Astrocyte (in vitro differentiated cells and primary cell): Measurements from ENCODE around the gene TRPV2.

Experiments
- EZH2 ChIP-seq: IDR thresholded peaks from 2 replicates; pipeline ENCODE4 v1.6.1; 2012; ENCODE audit warnings: mild to moderate bottlenecking, low read length, inconsistent platforms; ENCODE audit not compliant: insufficient read depth
- TF ChIP-seq, protein P1 (sequence below): IDR thresholded peaks from 2 replicates; pipeline ENCODE4 v1.5.1; 2011; ENCODE audit warnings: low read depth, mild to moderate bottlenecking, inconsistent platforms, low read length, moderate library complexity; ENCODE audit not compliant: insufficient read depth

GRCh38 chr17:16438173-16438556, 22.8 kb downstream of the TRPV2 start:
- TF ChIP-seq, protein P1, sequence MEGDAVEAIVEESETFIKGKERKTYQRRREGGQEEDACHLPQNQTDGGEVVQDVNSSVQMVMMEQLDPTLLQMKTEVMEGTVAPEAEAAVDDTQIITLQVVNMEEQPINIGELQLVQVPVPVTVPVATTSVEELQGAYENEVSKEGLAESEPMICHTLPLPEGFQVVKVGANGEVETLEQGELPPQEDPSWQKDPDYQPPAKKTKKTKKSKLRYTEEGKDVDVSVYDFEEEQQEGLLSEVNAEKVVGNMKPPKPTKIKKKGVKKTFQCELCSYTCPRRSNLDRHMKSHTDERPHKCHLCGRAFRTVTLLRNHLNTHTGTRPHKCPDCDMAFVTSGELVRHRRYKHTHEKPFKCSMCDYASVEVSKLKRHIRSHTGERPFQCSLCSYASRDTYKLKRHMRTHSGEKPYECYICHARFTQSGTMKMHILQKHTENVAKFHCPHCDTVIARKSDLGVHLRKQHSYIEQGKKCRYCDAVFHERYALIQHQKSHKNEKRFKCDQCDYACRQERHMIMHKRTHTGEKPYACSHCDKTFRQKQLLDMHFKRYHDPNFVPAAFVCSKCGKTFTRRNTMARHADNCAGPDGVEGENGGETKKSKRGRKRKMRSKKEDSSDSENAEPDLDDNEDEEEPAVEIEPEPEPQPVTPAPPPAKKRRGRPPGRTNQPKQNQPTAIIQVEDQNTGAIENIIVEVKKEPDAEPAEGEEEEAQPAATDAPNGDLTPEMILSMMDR, result no peak
- no peak for TF ChIP-seq EZH2
